Activated CD4-positive, alpha-beta T cell treated with anti-CD3 and anti-CD28 coated beads, Interleukin-2, Interleukin-4, amounts not matched to agents 100 ng/mL and 50 ng/mL, durations not matched to agents 16 hours and 8 hours (primary cell): ENCODE results near the gene LCAT.
"Not testable (repeated sequence)": the region's sequence is repeated elsewhere in the genome, so short reads cannot be mapped to it uniquely, and the experiment has no call there.

Source experiments
- DNase-seq: peaks from one replicate; pipeline ENCODE4 v3.0.0-alpha.2; 2020; ENCODE audit warnings: low spot score

LCAT gene

DNA sequence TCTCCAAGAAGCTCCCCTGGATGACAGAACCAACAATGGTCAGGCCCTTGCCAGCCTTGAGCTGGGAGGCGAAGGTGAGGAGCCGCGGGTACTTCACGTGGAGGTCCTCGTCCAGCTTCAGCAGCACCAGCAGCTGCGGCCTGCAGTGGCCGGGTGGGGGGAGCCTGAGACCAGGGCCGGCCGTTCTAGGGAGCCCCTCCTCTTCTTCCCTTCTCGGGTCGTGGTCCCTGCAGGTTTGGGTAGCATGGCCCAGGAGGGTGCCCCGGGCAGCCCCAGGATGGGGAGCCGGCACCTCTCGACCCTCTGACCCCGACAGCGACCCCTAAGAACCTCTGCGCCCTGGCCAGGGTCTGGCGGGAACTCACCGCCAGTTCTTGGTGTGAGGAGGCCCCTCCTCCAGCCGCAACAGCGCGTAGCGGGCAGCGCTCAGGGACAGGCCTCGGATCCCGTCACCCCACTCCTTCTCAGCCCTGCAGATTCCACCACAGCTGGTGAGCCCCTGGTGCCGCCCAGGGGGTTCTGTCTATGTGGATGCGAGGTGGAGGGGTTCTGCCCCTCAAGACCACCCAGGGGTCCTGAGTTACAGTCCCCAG lies 3.1 kb upstream of the LCAT start:
- no peak for DNase-seq

DNA sequence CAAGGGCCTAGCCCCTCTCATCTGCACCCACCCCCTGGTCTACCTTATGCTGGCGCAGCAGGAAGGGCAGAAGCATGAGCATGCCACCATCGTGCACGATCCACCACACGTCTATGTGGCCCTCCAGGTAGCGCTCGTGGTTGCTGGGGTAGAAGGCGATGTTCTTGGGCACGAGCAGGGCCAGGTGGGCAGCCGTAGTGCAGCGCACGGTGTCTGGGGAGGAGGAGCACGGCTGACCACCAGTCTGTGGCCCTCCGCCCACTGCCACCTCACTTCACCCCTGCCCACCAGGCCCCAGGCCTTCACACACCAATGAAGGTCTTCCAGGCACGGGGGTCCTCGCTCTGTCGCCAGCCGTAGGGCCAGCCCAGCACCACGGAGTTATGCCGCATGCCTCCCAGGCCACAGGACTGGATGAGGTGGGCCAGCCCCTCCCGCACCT lies 2.2 kb upstream of the LCAT start:
- no peak for DNase-seq

DNA sequence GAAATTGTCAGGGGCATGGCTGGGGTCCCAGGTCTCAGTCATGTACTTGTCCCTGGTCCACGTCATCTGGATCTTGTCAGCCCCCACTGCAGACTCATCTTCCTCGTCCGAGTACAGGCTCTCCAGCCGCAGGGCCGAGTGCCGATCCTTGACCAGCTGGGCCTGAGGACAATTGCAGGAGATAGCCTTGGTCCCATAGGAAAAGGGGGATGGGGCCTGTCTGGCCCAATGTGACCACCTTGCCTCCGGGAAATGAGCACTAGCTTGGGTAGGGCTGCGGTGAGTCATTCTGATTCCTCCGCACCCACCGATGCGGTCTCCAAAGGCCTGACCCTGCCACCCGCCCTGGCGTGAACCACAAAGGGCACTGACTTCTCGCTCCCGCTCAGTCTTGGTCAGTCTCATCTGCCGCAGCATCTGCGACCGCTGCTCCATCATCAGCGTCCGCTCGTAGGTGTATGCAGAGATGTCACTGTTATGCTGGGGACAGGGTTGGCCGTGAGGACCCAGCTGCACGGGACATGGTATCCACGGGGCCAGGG lies 1.5 kb upstream of the LCAT start:
- DNase-seq: no peak

DNA sequence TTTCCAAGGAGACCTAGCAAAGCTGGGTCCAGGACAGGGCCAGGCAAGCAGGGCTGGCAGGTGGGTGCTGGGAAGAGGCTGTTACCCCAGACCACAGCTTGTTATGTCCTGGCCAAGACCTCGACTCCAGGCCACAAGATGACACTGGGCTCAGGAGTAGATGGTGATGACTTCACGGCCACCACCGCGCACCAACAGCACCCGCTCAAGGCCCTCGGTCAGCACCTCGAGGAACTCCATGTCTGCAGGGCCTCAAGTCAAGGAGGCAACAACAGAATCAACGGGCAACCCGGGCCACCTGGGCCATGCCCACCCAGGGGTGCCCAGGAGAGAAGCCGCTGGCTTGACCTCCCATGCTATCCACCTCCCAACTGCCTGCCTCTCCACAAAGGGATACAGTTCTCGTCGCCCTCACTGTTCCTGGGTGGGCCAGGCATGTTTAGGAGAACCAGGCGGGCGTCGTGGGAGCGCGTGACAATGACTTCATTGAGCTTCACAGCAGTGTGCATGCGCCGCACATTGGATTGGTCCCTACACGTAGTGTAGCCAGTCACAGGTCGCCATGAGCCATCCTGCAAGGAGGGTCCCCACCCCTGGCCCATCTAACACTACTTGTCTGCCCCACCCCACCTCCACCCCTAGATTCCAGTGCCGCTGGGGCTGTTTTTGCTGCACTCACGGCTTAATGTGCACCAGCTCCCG lies 921 bp upstream of the LCAT start:
- no peak for DNase-seq

DNA sequence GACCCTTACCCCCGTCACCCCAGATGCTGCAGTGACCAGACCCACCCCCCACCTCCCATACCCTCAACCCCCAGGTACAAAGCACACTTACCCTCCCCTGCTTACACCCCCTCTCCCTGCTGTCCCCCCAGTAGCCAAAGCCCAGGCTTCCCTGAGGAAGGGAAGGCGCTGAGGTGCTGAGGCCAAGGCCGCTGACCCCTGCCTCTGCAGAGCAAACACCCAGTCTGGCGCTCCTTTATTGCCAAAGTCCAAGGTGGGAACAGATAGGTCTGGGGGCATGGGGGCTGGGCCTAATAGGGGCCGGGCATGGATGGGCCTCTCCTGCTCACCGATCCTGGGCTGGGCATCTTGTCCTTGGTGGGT lies 683 bp downstream of the LCAT start:
- DNase-seq: no peak

DNA sequence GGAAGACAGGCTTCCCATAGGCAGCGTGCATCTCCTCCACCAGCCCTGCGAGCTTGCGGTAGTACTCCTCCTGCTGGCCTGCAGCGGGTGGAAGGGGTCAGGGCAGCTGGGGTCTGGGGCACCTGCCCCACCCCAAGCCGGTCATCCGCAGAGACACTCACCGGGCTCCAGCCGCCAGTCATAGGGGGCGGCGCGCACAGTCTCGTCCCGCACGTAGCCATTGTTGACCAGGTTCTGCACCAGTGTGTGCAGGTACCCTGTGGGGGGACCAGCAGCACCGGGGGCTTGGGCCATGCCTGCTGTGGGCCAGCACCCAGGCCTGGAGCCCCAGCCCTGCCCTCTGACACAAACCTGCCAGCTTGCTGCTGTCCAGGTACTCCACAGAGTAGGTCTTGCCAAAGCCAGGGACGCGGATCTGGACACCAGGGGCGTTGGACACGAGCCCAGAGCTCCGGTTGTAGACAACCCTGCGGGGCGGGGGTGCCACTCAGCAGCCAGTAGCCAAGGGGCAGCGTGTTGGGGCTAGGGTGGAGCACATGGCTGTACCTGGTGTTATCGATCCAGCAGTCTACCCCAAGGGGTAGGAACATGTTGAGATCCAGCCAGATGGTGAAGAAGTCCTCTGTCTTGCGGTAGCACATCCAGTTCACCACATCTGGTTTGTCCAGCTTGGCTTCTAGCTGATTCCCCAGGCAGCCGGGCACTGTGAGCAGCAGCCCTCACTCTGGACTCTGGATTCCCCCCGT lies 1.2 kb downstream of the LCAT start:
- DNase-seq: no peak

DNA sequence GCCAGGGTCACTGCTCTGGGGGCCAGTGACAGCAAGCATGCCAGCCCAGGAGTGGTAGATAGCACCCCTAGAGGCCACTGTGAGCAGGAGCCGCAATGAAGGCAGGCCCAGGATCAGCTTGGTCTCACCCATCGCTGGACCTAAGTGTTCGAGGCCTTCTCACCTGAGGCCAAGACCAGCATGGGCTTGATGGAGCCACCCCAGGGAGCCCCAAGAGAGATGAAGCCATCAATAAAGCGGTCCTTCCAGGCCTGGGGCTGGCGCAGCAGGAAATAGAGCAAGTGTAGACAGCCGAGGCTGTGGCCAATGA lies 1.8 kb downstream of the LCAT start:
- peak; percentile 52 for DNase-seq

DNA sequence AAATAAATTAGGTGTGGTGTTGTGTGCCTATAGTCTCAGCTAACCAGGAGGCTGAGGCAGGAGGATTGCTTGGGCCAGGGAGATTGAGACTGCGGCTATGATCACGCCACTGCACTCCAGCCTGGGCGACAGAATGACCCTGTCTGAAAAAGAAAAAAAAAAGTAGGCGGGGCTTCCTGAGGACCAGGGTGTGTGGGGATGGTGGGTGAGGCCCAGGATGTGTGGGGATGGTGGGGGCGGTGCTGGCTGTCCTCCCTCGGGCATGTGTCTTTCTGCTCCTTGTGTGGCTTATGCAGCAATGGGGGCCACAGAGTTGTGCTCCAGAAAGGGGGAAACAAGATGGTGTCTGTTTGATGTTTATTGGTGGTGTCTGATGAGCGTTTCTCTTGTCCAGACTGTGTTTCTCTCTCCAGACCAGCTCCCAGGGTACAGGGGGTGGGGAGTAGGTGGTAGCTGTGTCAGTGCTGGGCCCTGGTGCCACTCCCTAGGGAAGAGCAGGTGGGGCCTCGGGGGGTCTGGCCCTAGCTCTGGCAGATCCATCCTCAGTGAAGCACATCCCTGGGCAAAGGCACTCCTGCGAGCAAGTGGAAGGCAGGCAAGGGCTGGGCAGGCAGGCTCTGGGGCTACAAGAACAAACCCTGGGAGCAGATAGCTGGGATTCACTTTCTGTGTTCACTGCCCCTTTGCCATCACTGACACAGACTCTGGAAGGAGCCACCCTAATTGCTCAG lies 2.3 kb downstream of the LCAT start:
- DNase-seq: no peak

DNA sequence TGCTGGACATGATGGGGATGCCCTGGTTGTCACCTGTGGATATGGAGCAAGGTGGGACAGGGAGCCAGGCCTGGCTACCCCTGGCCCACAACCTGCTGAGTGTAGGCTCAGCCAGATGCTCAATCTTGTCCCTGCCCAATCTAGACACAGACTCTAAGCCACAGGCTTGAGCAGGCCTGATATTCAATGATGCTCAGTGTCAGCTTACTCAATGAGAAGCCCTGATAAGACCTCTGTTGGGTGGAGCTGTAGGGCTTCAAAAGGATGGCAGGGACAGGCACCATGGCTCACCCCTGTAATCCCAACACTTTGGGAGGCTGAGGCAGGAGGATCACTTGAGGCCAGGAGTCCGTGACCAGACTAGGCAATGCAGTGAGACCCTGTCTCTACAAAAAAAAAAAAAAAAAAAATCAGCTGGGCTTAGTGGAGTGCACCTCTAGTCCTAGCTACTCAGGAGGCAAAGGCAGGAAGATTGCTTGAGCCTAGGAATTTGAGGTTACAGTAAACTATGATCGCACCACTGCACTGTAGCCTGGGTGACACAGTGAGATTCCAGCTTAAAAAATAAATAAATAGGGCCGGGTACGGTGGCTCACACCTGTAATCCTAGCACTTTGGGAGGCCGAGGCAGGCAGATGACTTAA lies 3.4 kb downstream of the LCAT start:
- DNase-seq: no peak

DNA sequence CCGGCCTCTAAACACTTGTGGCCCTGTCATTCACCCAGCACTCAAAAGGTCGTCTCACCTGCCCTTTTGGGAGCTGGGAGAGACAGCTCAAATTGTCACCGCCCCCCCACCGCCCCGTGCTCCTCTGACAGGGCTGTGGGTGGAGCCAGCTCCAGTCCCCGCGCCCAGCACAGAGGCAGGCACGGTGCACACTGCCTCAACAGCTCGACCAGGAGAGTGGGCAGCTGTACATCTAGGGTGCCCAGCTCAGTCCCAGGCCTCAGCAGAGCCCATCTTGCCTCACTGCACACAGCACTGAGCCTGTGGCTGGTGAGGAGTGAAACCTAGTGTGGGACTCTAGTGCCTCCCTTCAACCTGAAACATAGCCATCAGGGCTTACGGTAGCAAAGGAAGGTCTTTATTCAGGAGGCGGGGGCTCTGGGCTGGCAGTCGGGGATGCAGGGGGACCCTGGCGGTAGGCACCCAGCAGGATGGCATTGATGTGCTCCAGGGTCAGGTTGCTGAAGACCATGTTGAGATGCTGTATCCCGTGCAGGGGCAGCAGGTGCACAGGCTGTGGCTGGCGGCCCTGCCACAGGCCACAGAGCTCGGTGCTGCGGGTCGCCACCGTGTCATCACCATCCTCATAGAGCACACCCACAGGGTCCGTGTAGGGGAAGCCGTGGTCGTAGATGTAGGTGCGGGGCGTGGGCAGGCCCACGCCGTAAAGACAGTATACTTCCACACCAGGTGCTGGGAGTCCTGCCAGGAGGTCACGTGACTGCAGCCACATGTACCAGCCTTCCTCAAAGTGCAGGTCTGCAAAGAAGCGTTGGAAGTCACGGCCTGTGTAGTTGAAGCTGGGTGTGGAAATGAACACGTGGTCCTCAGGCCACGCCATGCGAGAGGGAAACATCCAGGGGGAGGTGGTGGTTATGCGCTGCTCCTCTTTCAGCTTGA lies 4.1 kb downstream of the LCAT start:
- no peak for DNase-seq

DNA sequence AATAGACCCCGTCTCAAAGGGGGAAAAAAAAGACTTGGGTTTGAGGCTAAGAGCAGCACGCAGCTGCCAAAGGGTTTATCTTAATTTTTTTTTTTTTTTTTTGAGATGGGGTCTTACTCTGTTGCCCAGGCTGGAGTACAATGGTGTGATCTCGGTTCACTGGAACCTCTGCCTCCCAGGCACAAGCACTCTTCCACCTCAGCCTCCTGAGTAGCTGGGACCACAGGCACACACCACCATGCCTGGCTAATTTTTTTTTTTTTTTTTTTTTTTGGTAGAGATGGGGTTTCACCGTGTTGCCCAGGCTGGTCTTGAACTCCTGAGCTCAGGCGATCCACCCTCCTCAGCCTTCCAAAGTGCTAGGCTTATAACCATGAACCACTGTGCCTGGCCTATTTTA lies 6.2 kb downstream of the LCAT start:
- not testable (repeated sequence) for DNase-seq

DNA sequence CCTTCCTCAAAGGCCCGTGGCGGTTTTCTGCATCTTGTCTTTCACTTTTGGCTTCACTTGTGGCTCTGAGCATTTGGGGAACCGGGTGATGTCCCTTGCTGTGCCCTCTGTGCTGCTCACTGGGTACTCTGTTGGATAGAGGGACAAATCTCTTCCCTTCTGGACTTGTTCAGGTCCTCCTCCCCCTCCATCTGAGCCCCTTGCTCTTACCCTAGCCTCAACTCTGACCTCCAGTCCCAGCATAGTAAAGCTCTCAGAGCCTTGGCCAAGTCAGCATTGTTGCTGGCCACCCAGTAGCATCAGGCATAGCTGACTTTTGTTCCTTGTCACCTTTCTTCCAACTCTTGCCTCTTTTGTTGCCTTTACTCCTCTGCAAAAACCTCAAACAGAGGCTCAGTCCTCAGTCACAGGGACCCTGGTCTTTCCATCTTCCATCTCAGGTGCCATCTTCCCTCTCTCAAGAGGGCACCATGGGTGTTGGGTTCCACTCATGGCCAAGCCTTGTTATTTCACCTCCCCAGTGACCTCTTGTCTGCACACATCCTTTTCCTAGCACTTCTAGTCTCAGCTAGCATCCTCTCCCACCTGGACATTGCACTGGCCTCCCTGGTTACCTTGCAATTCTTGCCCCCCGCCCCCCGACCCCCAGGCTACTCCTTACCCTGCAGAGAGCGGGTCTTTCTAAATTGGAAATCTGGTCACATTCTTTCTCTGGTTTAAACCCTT lies 6.9 kb downstream of the LCAT start:
- DNase-seq: peak; percentile 89

DNA sequence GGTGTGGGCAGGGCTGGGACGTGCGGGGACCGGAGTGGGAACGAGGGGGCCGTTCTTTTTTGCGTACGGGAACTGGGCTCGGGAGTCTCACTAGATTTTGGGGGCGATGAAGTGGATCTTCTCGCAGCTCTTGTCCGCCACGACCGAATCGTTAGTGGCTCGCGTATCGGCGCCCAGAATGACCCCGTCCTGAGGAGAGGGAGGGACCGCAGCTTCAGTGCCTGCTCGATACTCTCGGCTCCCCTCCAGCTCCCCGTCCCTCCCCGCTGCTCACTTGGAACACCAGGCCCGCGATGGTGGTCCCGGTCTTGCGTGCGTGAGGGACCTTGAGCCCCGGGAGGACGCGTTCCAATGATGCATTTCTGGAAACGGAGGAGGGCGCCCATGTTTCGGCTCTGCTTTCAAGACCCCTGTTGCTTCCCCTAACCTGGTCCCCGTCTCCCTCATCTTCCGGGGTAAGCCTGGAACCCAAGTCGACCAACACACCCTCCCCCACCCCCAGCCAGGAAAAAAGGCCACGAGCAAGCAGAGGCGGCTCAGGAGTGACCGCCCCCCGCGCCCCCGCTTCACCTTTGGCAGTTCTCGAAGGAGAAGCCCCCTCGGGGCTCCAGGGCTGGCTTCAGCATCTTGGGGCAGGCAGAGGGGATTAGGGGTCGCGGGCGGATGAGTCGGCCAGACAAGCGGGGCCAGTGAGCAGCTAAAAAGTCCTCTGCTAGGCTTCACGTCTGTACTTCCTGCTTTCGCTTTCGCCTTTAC lies 7.6 kb downstream of the LCAT start, which contains the start of gene PSMB10:
Gene PSMB10 (minus strand): TSS at position 727 of the 756 bp plus-strand sequence. CDS start 101 bp downstream, at position 626.
- DNase-seq: peak; percentile 52

DNA sequence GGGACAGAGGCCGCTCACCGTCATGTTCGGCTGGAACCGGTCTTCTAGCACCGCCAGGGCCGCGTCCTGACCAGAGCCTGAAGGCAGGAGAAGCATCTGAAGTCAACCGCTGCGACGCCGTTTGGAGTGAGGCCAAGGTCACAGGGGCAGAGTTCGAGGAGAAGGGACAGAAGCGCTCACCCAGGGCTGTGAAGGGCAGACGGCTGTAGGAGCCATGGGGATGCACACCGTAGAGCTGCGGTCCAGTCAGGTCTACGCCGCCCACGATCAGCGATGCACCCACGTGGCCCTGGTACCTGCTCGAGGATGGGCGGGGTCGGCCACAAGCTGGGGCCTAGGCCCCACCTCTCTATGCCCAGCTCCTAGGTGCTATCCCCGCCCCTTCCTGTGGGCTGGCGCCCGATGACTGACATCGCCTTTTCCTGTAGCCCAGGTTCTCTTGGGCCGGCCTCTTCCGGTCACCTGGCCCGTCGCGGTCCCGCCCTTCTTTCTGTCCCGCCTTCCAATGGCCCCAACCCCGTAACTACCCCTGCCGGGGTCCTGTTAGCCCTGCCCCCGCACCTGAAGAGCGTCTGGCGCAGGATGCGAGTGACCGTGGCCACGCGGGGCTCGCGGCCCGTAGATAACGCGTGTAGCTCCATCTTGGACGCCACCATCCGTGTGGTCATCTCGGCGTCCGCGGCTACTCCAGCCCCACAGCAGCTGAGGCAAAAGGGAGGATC lies 8.4 kb downstream of the LCAT start:
- DNase-seq: peak; percentile 97

DNA sequence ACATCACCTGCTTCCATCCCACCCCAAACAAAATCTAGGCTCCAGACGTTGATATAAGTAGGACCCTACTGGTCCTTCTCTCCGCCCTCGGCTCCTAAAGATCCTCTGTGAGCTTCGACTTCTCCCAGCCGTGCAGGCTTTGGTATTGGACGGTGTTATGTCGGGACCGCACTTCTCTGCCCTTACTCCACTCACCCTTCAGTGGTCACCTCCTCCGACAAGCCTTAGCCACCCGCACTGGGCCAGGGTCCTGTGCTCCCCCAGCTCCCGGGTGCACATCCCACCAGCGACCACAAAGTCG lies 8.9 kb downstream of the LCAT start:
- DNase-seq: no peak

DNA sequence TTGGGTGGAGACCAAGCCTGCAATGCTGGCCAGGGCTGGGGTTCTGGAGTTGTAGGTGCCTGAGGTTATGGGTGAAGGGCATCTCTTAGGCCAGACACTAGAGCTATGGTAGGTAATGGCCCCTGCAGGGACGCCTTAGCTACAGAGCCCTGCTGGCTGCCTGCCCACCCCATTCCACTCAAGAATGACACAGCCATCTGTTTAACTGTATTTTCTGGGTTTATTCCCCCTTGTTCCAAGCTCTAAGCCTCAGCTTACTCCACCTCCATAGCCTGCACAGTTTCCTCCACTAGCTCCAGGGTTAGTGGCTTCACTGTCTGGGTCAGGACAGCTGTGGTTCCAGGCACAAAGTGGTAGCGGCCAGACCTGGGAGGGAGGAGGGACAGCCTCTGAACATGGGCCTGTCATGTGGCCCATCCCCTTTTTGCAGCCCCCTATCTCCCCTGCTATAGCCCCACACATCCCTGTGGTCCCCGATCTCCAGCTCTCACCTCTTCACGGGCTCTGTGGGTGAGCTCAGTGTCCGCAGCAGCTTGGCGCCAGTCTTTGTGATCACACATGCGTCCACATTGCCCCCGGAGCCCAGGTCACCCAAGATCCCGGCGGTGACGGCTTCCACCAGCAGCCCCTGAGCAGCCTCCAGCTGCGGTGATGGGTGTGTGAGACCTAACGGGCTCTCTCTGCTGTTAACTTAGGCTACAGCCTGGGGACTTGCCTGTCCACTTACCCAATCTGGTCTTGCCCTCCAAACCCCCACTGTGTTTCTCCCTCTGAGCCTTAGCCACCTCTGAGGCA lies 9.4 kb downstream of the LCAT start:
- DNase-seq: no peak

DNA sequence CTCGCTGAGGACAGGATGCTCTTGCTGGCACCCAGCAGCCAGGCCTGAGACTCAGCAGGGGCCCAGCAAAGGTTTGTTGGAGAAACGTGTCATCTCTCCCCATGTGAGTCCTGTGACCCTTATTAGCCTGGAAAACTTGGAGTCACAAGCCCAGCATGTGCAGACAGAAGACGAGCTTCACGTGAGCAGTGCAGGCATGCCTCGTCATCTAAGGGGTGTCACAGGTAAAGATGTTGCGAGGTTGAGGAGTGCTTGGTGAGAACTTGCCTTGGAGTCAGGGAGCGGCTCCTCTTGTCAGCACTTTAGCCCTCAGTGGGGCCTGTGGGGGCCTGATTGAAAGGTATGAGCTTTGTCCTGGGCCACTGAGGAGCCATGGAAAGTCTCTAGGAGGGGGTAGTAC lies 10.1 kb downstream of the LCAT start:
- no peak for DNase-seq

DNA sequence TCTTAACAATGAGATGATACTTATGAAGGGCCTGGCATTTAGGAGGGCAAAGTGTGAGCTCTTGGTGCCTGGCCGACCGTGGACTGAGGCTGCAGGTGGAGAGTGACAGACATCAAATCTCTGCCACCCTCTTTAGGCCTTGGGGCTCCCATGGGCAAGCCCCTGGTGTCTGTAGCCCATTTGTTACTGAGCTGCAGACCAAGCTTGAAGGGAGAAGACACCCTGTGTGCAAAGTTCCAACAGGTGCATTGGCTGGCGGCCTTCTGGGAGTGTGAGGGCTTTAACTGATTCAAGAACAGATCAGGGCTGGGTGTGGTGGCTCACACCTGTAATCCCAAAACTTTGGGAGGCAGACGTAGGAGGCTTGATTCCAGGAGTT lies 11.5 kb downstream of the LCAT start:
- no peak for DNase-seq
